Osteoblast (primary cell): ENCODE measurements around the gene RAVER2. TPM values are rescaled to one million over a fixed set of nuclear protein-coding genes. Genes with fewer than 3 reads are reported as not detected.

ENCODE experiments used
- DNase-seq: peaks from one replicate; pipeline ENCODE4 v3.0.0; 2011; ENCODE audit warnings: low spot score, mixed read lengths; ENCODE audit not compliant: insufficient read length; ENCODE audit errors: missing footprints
- H2AFZ ChIP-seq: 2 replicates; pipeline ENCODE4 v1.6.0; 2011; ENCODE audit warnings: mild to moderate bottlenecking, low read length
- H3K27ac ChIP-seq: 2 replicates; pipeline ENCODE4 v1.5.1; 2011; ENCODE audit warnings: mild to moderate bottlenecking, low read depth, low read length, moderate library complexity
- H3K27me3 ChIP-seq: 2 replicates; pipeline ENCODE4 v1.6.0; 2012; ENCODE audit warnings: mild to moderate bottlenecking, control low read depth, inconsistent platforms, low read length, moderate library complexity; ENCODE audit not compliant: insufficient read depth
- H3K36me3 ChIP-seq: 2 replicates; pipeline ENCODE4 v1.5.1; 2011; ENCODE audit warnings: mild to moderate bottlenecking, low read length, control low read depth, moderate library complexity; ENCODE audit not compliant: insufficient read depth
- H3K4me1 ChIP-seq: 2 replicates; pipeline ENCODE4 v1.5.1; 2011; ENCODE audit warnings: mild to moderate bottlenecking, low read length, control low read depth, moderate library complexity; ENCODE audit not compliant: insufficient read depth
- H3K4me2 ChIP-seq: 2 replicates; pipeline ENCODE4 v1.6.0; 2011; ENCODE audit warnings: mild to moderate bottlenecking, low read length; ENCODE audit not compliant: insufficient read depth
- H3K4me3 ChIP-seq: fragments of 200-600 bp; sonication (generic); 3 replicates; pipeline ENCODE4 v1.5.1; 2012; ENCODE audit warnings: mild to moderate bottlenecking, low read length, inconsistent platforms; ENCODE audit not compliant: insufficient read depth
- H3K79me2 ChIP-seq: 2 replicates; pipeline ENCODE4 v1.6.0; 2012; ENCODE audit warnings: mild to moderate bottlenecking, low read length, control low read depth, inconsistent platforms; ENCODE audit not compliant: insufficient read depth
- H3K9me3 ChIP-seq: 2 replicates; pipeline ENCODE4 v1.5.1; 2011; ENCODE audit warnings: low read depth, low read length, control low read depth
- H4K20me1 ChIP-seq: 2 replicates; pipeline ENCODE4 v1.6.0; 2012; ENCODE audit warnings: mild to moderate bottlenecking, low read length, control low read depth; ENCODE audit not compliant: insufficient read depth
- total RNA-seq: library from RNA; depleted of rRNA; stranded (reverse); fragments of >200 nt; gene quantifications from 2 replicates; pipeline ENCODE4 v1.2.3, GENCODE V29; 2012
- TF ChIP-seq, protein P1 (sequence below): IDR thresholded peaks from 2 replicates; pipeline ENCODE4 v1.5.1; 2011; ENCODE audit warnings: mild to moderate bottlenecking, low read depth, low read length, moderate library complexity; ENCODE audit errors: extremely low read depth

RAVER2 gene
- total RNA-seq, 1 donor = 17.4 TPM

DNA sequence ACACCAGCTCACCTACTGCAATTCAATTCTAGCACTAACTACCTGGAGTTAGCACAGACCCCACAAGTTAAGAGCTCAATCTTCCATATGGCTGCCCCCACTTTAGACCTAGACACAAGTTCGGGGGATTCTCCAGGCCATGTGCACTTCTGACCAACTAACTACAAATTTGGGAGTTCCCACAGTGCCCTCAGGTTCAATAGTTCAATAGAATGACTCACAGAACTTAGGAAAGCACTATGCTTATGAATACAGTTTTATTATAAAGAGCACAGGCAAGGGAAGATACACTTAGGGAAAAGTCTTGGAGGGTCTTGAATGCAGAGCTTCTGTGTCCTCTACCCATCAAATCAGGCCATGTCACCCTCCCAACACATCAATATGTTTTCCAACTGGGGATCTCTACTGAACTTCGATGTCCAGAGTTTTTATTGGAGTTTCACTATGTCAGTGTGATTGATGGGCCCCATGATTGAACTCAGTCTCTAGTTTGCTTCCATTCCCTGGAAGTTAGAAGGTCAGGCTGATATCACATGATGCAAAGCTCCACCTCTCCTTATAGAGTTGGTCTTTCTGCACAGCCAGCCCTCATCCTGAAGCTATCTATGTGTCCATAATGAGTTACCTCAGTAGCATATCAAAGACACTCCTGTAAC is 46.1 kb downstream of the RAVER2 start:
- Histone ChIP-seq H3K9me3 (no peaks in the 10 kb centered on the region), H3K4me1 (no peaks in the 10 kb centered on the region), H3K4me2 (no peak overlapping the region), H2AFZ (no peak overlapping the region), H3K27me3 (no peaks in the 10 kb centered on the region), H4K20me1 (no peaks in the 10 kb centered on the region), H3K27ac (no peak overlapping the region), H3K4me3 (no peak overlapping the region), H3K79me2 (no peaks in the 10 kb centered on the region), H3K36me3 (no peaks in the 10 kb centered on the region)
- TF ChIP-seq, protein P1, sequence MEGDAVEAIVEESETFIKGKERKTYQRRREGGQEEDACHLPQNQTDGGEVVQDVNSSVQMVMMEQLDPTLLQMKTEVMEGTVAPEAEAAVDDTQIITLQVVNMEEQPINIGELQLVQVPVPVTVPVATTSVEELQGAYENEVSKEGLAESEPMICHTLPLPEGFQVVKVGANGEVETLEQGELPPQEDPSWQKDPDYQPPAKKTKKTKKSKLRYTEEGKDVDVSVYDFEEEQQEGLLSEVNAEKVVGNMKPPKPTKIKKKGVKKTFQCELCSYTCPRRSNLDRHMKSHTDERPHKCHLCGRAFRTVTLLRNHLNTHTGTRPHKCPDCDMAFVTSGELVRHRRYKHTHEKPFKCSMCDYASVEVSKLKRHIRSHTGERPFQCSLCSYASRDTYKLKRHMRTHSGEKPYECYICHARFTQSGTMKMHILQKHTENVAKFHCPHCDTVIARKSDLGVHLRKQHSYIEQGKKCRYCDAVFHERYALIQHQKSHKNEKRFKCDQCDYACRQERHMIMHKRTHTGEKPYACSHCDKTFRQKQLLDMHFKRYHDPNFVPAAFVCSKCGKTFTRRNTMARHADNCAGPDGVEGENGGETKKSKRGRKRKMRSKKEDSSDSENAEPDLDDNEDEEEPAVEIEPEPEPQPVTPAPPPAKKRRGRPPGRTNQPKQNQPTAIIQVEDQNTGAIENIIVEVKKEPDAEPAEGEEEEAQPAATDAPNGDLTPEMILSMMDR = no peak
- DNase-seq = peak; percentile 1

DNA sequence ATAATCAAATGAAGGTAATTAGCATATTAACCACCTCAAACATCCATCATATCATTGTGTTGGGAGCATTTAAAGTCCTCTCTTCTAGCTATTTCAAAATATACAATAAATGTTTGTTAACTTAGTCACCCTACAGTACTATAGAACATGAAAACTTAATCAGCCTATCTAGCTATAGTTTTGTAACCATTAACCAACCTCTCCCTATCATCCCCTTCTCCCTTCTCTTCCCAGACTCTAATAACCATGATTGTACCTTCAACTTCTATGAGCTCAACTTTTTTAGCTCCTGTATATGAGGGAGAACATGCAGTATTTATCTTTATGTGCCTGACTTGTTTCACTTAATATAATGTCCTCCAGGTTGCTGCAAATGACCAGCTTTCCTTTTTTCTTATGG is 54.0 kb downstream of the RAVER2 start:
- TF ChIP-seq, protein P1 = no peak
- Histone ChIP-seq H4K20me1 (no peaks in the 10 kb centered on the region), H3K79me2 (no peaks in the 10 kb centered on the region), H3K9me3 (no peaks in the 10 kb centered on the region), H3K27me3 (no peaks in the 10 kb centered on the region), H3K4me3 (no peak overlapping the region), H3K36me3 (no peaks in the 10 kb centered on the region), H3K4me1 (no peaks in the 10 kb centered on the region), H2AFZ (no peak overlapping the region), H3K4me2 (no peak overlapping the region), H3K27ac (no peak overlapping the region)
- no peak for DNase-seq

DNA sequence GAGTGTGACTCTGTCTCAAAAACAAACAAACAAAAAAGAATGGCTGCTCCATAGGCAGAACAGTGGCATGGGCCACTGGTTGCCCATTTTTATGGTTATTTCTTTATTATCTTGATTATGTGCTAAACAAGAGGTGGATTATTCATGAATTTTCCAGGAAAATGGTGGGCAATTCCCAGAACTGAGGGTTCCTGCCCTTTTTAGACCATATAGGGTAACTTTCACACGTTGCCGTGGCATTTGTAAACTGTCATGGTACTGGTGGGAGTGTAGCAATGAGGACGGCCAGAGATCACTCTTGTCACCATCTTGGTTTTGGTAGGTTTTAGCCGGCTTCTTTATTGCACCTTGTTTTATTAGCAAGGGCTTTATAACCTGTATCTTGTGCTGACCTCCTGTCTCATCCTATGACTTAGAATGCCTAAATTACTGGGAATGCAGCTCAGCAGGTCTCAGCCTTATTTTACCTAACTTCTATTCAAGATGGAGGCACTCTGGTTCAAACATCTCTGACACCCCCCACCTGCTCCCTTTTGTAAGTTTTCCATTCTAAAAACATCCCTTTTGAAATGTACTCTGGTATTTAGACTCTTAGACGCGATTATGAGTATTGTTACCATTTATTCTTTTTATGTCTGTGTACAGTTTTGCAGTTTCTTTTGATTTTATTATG is 57.1 kb downstream of the RAVER2 start:
- no peaks in the 10 kb centered on the region for H3K27me3 ChIP-seq
- H3K4me2 ChIP-seq = no peak overlapping the region
- TF ChIP-seq, protein P1 = no peak
- H3K4me1 ChIP-seq = no peaks in the 10 kb centered on the region
- no peak overlapping the region for H3K27ac ChIP-seq
- H3K79me2 ChIP-seq = no peaks in the 10 kb centered on the region
- no peak overlapping the region for H3K4me3 ChIP-seq
- no peaks in the 10 kb centered on the region for H3K36me3 ChIP-seq
- H4K20me1 ChIP-seq = no peaks in the 10 kb centered on the region
- no peak overlapping the region for H2AFZ ChIP-seq
- no peaks in the 10 kb centered on the region for H3K9me3 ChIP-seq
- DNase-seq = no peak

DNA sequence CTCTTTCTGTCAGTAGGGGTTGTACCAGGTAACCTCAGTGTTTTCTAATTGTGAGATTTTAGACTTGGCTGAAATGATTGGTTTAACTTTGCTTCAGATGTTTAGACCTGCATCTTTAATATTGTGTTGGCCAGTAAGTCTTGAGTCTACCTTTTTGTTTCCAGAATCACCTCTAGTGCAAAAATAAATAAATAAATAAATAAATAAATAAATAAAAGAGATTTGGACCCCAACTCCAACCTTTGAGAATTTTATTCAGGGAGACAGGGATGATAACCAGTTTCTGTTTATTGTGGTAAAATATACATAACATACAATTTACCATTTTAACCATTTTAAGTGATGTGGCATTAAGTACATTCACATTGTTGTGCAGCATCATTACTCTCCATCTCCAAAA is 64.4 kb downstream of the RAVER2 start:
- no peaks in the 10 kb centered on the region for H3K9me3 ChIP-seq
- no peak for DNase-seq
- no peak overlapping the region for H2AFZ ChIP-seq
- H3K4me2 ChIP-seq = no peak overlapping the region
- H3K27ac ChIP-seq = no peak overlapping the region
- H4K20me1 ChIP-seq = no peaks in the 10 kb centered on the region
- TF ChIP-seq, protein P1 = no peak
- H3K4me1 ChIP-seq = no peaks in the 10 kb centered on the region
- no peaks in the 10 kb centered on the region for H3K79me2 ChIP-seq
- H3K27me3 ChIP-seq = no peaks in the 10 kb centered on the region
- H3K4me3 ChIP-seq = no peak overlapping the region
- H3K36me3 ChIP-seq = no peaks in the 10 kb centered on the region
